ENCODE results near the gene TNFSF18.

The TNFSF18 gene, protein sequence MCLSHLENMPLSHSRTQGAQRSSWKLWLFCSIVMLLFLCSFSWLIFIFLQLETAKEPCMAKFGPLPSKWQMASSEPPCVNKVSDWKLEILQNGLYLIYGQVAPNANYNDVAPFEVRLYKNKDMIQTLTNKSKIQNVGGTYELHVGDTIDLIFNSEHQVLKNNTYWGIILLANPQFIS

DNA sequence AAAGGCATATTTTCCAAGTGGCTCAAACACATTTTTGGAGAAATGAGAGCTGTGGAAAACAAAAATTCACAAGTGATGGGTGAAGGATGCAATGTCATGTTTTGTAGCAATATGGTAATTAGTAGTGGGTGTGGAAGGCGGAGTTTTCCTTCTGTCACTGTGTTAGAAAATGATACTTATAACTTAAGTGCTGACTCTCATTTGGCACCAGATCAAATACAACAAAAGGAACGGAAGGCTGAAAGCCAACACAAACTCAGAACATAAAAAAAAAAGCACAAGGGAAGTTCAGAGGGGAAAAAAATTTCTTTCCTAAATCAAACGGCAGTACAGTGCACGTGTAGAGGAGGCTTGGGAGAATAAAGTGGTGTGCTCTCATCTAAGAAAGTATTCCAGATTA, at the start of gene TNFSF18:
TNFSF18 (minus strand) TSS at position 77 of the 400 bp plus-strand sequence; CDS start at position 32, 45 bp downstream.
- Histone ChIP-seq H3K4me3 (ENCODE audit: low read length) (no peak within 1 kb of the TSS), H3K27me3 (ENCODE audit: control insufficient read depth, low read length) (no peaks in the 10 kb centered on the region), H3K4me1 (ENCODE audit: control insufficient read depth, low read length) (peaks cover 11% of the 10 kb centered on the region), H3K27ac (ENCODE audit: low read depth, low read length) (no peak within 1 kb of the TSS), H3K36me3 (ENCODE audit: control insufficient read depth, low read length) (no peaks in the 10 kb centered on the region), H3K9me2 (replicated peaks; ENCODE audit: control insufficient read depth, low read length) (no peaks in the 10 kb centered on the region), H3K9me3 (ENCODE audit: control insufficient read depth, insufficient read depth, low read length) (no peaks in the 10 kb centered on the region), H4K20me1 (ENCODE audit: control insufficient read depth, insufficient read depth, low read depth, low read length) (no peaks in the 10 kb centered on the region), H3K79me2 (ENCODE audit: control insufficient read depth, low read length) (no peaks in the 10 kb centered on the region), H3K4me2 (ENCODE audit: low read length) (no peak within 1 kb of the TSS), H3F3A (ENCODE audit: control insufficient read depth, insufficient read depth) (no peaks in the 10 kb centered on the region)
- TF ChIP-seq EZH2phosphoT487 (IDR thresholded peaks at IDR 0.05; ENCODE audit: borderline replicate concordance, low read length), result no peak
- TF ChIP-seq, protein P1, sequence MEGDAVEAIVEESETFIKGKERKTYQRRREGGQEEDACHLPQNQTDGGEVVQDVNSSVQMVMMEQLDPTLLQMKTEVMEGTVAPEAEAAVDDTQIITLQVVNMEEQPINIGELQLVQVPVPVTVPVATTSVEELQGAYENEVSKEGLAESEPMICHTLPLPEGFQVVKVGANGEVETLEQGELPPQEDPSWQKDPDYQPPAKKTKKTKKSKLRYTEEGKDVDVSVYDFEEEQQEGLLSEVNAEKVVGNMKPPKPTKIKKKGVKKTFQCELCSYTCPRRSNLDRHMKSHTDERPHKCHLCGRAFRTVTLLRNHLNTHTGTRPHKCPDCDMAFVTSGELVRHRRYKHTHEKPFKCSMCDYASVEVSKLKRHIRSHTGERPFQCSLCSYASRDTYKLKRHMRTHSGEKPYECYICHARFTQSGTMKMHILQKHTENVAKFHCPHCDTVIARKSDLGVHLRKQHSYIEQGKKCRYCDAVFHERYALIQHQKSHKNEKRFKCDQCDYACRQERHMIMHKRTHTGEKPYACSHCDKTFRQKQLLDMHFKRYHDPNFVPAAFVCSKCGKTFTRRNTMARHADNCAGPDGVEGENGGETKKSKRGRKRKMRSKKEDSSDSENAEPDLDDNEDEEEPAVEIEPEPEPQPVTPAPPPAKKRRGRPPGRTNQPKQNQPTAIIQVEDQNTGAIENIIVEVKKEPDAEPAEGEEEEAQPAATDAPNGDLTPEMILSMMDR (IDR thresholded peaks at IDR 0.05; ENCODE audit: low read depth, low read length, poor library complexity, severe bottlenecking), result no peak

DNA sequence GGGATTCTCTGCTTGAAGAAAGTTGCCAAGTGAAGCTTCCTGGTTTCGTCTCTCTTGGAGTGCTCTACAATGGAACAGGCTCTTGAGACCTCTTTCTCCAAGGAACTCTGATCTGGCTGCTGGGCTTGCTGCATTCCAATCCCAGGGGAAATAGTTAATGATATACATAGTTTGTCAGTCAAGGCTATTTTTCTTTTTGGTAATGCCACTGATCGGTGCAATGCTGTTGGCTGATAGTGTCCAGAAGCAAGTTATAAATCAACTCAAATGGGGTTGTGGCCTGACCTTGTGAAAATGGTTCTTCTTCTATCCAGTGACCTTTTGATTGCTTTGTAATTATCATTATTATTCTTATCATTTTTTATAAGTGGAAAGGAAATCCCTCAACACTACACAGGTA, 48.4 kb upstream of the TNFSF18 start:
- H3K79me2 ChIP-seq (ENCODE audit: control insufficient read depth, low read length), result no peaks in the 10 kb centered on the region
- TF ChIP-seq, protein P1 (IDR thresholded peaks at IDR 0.05; ENCODE audit: low read depth, low read length, poor library complexity, severe bottlenecking), result no peak
- no peak for TF ChIP-seq EZH2phosphoT487 (IDR thresholded peaks at IDR 0.05; ENCODE audit: borderline replicate concordance, low read length)
- no peaks in the 10 kb centered on the region for H4K20me1 ChIP-seq (ENCODE audit: control insufficient read depth, insufficient read depth, low read depth, low read length)
- H3K36me3 ChIP-seq (ENCODE audit: control insufficient read depth, low read length), result no peaks in the 10 kb centered on the region
- no peaks in the 10 kb centered on the region for H3K9me2 ChIP-seq (replicated peaks; ENCODE audit: control insufficient read depth, low read length)
- H3F3A ChIP-seq (ENCODE audit: control insufficient read depth, insufficient read depth), result no peaks in the 10 kb centered on the region
- no peak overlapping the region for H3K27ac ChIP-seq (ENCODE audit: low read depth, low read length)
- no peak overlapping the region for H3K4me2 ChIP-seq (ENCODE audit: low read length)
- H3K9me3 ChIP-seq (ENCODE audit: control insufficient read depth, insufficient read depth, low read length), result peaks cover 10% of the 10 kb centered on the region; the same call in 1 of the 2 replicates
- H3K27me3 ChIP-seq (ENCODE audit: control insufficient read depth, low read length), result no peaks in the 10 kb centered on the region
- no peaks in the 10 kb centered on the region for H3K4me1 ChIP-seq (ENCODE audit: control insufficient read depth, low read length)
- H3K4me3 ChIP-seq (ENCODE audit: low read length), result no peak overlapping the region

DNA sequence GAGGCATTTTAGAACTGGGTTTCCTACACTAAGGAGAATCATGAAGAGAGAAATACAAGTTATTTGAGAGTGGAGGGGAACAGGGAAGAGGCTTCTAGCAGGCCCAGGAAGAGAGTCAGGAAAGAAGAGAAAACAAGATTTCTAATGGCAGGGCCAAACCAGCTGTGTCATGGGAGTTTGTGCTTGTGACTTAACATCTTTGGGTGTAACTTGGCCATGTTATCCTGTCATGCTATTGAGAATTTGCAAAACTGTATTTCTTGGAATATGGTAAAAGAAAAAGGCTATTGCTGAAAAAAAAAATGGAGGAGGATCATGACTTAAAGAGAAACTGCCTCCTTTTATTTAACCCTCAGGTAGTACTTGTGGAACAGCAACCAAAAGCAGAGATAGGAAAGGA, 47.4 kb upstream of the TNFSF18 start:
- TF ChIP-seq, protein P1 (IDR thresholded peaks at IDR 0.05; ENCODE audit: low read depth, low read length, poor library complexity, severe bottlenecking), result no peak
- TF ChIP-seq EZH2phosphoT487 (IDR thresholded peaks at IDR 0.05; ENCODE audit: borderline replicate concordance, low read length), result no peak
- Histone ChIP-seq H3K4me2 (ENCODE audit: low read length) (no peak overlapping the region), H3K36me3 (ENCODE audit: control insufficient read depth, low read length) (no peaks in the 10 kb centered on the region), H3K27ac (ENCODE audit: low read depth, low read length) (no peak overlapping the region), H3K27me3 (ENCODE audit: control insufficient read depth, low read length) (no peaks in the 10 kb centered on the region), H3F3A (ENCODE audit: control insufficient read depth, insufficient read depth) (no peaks in the 10 kb centered on the region), H3K9me2 (replicated peaks; ENCODE audit: control insufficient read depth, low read length) (no peaks in the 10 kb centered on the region), H3K79me2 (ENCODE audit: control insufficient read depth, low read length) (no peaks in the 10 kb centered on the region), H3K4me1 (ENCODE audit: control insufficient read depth, low read length) (peaks cover 6% of the 10 kb centered on the region), H3K9me3 (ENCODE audit: control insufficient read depth, insufficient read depth, low read length) (peaks cover 3% of the 10 kb centered on the region; the same call in 1 of the 2 replicates), H4K20me1 (ENCODE audit: control insufficient read depth, insufficient read depth, low read depth, low read length) (no peaks in the 10 kb centered on the region), H3K4me3 (ENCODE audit: low read length) (no peak overlapping the region)

Data from DOHH2 (cell line).